K562 (cell line): ENCODE results near the gene RNPEP. TPM values are rescaled to one million over a fixed set of nuclear protein-coding genes. Genes with fewer than 3 reads are reported as not detected.
A peak's percentile ranks its signal among the peaks of the same experiment; 100 is the strongest.

Experiments
- BMI1 ChIP-seq: fragments of 150-350 bp; IDR thresholded peaks from 2 replicates; pipeline ENCODE4 v1.6.1; 2014; ENCODE audit warnings: low read length
- DPF2 ChIP-seq: fragments of 450-650 bp; IDR thresholded peaks from 2 replicates; pipeline ENCODE4 v1.6.1; 2016
- NCOR1 ChIP-seq: fragments of 450-650 bp; IDR thresholded peaks from 2 replicates; pipeline ENCODE4 v1.6.1; 2016; ENCODE audit warnings: mild to moderate bottlenecking, moderate library complexity
- PREB ChIP-seq: sonication (generic); formaldehyde crosslinking; IDR thresholded peaks from 2 replicates; pipeline ENCODE4 v1.8.1; 2023; ENCODE audit warnings: mild to moderate bottlenecking, missing genetic modification reagents
- TAL1 ChIP-seq: fragments of 450-650 bp; IDR thresholded peaks from 2 replicates; pipeline ENCODE4 v1.6.1; 2016; ENCODE audit warnings: mild to moderate bottlenecking
- ZNF146 ChIP-seq: IDR thresholded peaks from one replicate; pipeline ENCODE4 v1.6.1; 2018; ENCODE audit warnings: missing compliant biosample characterization; ENCODE audit not compliant: unreplicated experiment
- ZNF197 ChIP-seq: fragments of 200-800 bp; sonication (Bioruptor generic); IDR thresholded peaks from 2 replicates; pipeline ENCODE4 v1.6.1; 2016; ENCODE audit warnings: low read depth, missing genetic modification characterization, missing compliant biosample characterization
- ZNF24 ChIP-seq: fragments of 450-650 bp; IDR thresholded peaks from 2 replicates; pipeline ENCODE4 v1.6.1; 2016
- ZNF311 ChIP-seq: fragments of 250-450 bp; sonication (Bioruptor Pico); IDR thresholded peaks from 2 replicates; pipeline ENCODE4 v1.4.0; 2020; ENCODE audit warnings: mild to moderate bottlenecking, moderate library complexity
- polyA plus RNA-seq, 8 experiments: library from polyadenylated mRNA; depleted of rRNA in 4 of 8; stranded (reverse) in 5 of 8; unstranded in 3 of 8; fragments of >200 nt; fragmentation: Nextera tagmentation in 2 of 8; fragmentation: Illumina TruSeq in 1 of 8; extraction: Ambion mirVana in 2 of 8; extraction: Trizol in 1 of 8; gene quantifications; 2 replicates each; pipeline versions ENCODE4 v1.2.1 to v1.2.3, GENCODE V29; 2011 to 2014; ENCODE audit warnings: inconsistent platforms in 1 of 8, missing spikeins in 1 of 8
- total RNA-seq, 7 experiments: library from RNA; depleted of rRNA in 6 of 7; stranded (reverse); fragments of >200 nt in 6 of 7; fragmentation: Illumina TruSeq in 2 of 7; extraction: Trizol in 2 of 7; gene quantifications; 2 replicates each; pipeline versions ENCODE4 v1.2.1 to v1.2.3, GENCODE V29; 2011 to 2021; ENCODE audit warnings: low replicate concordance in 1 of 7
- TF ChIP-seq, protein P1 (sequence below): sonication (generic); formaldehyde crosslinking; IDR thresholded peaks from 2 replicates; pipeline ENCODE4 v1.8.0; 2023; ENCODE audit warnings: mild to moderate bottlenecking, missing genetic modification reagents
- TF ChIP-seq, protein P2 (sequence below): sonication (generic); formaldehyde crosslinking; IDR thresholded peaks from 2 replicates; pipeline ENCODE4 v1.8.0; 2022; ENCODE audit warnings: missing genetic modification reagents, mild to moderate bottlenecking, moderate library complexity, borderline replicate concordance
- TF ChIP-seq, protein P3 (sequence below): fragments of 450-650 bp; formaldehyde crosslinking; IDR thresholded peaks from 2 replicates; pipeline ENCODE4 v1.4.0; 2022; ENCODE audit warnings: missing genetic modification characterization
- TF ChIP-seq, protein P4 (sequence below): sonication (generic); formaldehyde crosslinking; IDR thresholded peaks from 2 replicates; pipeline ENCODE4 v1.8.1; 2023; ENCODE audit warnings: missing genetic modification reagents, mild to moderate bottlenecking, borderline replicate concordance
- TF ChIP-seq, protein P5 (sequence below): fragments of 250-450 bp; sonication (Bioruptor Pico); IDR thresholded peaks from 2 replicates; pipeline ENCODE4 v1.4.0; 2020; ENCODE audit warnings: mild to moderate bottlenecking, moderate library complexity

The RNPEP gene
- total and polyA plus RNA-seq, 9 of the 15 experiments (the other 6 are each of a cell fraction or from before 2014, with no cell fraction given), result 27.5 to 131 (median 63.4) TPM

DNA sequence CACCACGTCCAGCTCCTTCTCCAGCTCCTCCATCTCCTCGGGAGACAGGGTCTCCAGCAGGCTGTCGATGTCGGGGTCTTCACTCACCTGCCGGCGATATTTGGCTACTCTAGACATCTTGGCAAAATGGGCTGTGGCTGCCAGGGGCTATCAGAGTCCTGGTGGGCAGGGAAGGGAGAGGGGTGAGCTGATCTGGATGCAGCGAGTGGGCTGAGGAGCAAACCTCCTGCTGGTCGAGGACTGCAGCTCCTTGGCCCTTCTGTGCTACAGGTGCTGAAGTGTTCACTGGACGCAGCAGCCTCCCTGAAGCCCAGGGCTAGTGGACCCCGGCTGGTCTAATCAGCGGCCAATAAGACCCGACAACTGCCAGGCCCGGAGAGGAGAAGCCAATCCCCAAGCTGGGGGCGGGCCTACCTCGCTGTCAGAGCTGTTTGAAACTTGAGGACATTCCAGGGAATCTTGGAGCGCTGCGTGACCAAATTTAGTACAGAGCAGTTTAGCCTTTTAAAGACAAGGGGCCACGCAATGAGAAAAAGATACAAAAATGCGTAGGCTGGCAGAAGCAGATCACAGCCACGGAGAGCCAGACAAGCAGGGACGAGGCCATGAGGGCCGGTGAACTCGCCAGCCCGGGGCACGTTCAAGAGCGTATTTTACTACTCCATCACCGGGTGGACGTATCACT is 36.1 kb upstream of the RNPEP start, which contains the start of gene LMOD1 (continued):
- TF ChIP-seq, protein P1, sequence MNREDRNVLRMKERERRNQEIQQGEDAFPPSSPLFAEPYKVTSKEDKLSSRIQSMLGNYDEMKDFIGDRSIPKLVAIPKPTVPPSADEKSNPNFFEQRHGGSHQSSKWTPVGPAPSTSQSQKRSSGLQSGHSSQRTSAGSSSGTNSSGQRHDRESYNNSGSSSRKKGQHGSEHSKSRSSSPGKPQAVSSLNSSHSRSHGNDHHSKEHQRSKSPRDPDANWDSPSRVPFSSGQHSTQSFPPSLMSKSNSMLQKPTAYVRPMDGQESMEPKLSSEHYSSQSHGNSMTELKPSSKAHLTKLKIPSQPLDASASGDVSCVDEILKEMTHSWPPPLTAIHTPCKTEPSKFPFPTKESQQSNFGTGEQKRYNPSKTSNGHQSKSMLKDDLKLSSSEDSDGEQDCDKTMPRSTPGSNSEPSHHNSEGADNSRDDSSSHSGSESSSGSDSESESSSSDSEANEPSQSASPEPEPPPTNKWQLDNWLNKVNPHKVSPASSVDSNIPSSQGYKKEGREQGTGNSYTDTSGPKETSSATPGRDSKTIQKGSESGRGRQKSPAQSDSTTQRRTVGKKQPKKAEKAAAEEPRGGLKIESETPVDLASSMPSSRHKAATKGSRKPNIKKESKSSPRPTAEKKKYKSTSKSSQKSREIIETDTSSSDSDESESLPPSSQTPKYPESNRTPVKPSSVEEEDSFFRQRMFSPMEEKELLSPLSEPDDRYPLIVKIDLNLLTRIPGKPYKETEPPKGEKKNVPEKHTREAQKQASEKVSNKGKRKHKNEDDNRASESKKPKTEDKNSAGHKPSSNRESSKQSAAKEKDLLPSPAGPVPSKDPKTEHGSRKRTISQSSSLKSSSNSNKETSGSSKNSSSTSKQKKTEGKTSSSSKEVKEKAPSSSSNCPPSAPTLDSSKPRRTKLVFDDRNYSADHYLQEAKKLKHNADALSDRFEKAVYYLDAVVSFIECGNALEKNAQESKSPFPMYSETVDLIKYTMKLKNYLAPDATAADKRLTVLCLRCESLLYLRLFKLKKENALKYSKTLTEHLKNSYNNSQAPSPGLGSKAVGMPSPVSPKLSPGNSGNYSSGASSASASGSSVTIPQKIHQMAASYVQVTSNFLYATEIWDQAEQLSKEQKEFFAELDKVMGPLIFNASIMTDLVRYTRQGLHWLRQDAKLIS (CRISPR knock-in tag), result no peak
- no peak for TF ChIP-seq ZNF197 (CRISPR knock-in tag)
- TF ChIP-seq, protein P2, sequence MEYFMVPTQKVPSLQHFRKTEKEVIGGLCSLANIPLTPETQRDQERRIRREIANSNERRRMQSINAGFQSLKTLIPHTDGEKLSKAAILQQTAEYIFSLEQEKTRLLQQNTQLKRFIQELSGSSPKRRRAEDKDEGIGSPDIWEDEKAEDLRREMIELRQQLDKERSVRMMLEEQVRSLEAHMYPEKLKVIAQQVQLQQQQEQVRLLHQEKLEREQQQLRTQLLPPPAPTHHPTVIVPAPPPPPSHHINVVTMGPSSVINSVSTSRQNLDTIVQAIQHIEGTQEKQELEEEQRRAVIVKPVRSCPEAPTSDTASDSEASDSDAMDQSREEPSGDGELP (CRISPR knock-in tag), result peak; percentile 55; the same call in 1 of the 2 replicates
- TF ChIP-seq, protein P3, sequence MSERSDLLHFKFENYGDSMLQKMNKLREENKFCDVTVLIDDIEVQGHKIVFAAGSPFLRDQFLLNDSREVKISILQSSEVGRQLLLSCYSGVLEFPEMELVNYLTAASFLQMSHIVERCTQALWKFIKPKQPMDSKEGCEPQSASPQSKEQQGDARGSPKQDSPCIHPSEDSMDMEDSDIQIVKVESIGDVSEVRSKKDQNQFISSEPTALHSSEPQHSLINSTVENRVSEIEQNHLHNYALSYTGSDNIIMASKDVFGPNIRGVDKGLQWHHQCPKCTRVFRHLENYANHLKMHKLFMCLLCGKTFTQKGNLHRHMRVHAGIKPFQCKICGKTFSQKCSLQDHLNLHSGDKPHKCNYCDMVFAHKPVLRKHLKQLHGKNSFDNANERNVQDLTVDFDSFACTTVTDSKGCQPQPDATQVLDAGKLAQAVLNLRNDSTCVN (CRISPR knock-in tag), result no peak
- TF ChIP-seq ZNF311 (CRISPR knock-in tag), result no peak
- TF ChIP-seq, protein P4, sequence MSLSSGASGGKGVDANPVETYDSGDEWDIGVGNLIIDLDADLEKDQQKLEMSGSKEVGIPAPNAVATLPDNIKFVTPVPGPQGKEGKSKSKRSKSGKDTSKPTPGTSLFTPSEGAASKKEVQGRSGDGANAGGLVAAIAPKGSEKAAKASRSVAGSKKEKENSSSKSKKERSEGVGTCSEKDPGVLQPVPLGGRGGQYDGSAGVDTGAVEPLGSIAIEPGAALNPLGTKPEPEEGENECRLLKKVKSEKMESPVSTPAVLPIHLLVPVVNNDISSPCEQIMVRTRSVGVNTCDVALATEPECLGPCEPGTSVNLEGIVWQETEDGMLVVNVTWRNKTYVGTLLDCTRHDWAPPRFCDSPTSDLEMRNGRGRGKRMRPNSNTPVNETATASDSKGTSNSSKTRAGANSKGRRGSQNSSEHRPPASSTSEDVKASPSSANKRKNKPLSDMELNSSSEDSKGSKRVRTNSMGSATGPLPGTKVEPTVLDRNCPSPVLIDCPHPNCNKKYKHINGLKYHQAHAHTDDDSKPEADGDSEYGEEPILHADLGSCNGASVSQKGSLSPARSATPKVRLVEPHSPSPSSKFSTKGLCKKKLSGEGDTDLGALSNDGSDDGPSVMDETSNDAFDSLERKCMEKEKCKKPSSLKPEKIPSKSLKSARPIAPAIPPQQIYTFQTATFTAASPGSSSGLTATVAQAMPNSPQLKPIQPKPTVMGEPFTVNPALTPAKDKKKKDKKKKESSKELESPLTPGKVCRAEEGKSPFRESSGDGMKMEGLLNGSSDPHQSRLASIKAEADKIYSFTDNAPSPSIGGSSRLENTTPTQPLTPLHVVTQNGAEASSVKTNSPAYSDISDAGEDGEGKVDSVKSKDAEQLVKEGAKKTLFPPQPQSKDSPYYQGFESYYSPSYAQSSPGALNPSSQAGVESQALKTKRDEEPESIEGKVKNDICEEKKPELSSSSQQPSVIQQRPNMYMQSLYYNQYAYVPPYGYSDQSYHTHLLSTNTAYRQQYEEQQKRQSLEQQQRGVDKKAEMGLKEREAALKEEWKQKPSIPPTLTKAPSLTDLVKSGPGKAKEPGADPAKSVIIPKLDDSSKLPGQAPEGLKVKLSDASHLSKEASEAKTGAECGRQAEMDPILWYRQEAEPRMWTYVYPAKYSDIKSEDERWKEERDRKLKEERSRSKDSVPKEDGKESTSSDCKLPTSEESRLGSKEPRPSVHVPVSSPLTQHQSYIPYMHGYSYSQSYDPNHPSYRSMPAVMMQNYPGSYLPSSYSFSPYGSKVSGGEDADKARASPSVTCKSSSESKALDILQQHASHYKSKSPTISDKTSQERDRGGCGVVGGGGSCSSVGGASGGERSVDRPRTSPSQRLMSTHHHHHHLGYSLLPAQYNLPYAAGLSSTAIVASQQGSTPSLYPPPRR (CRISPR knock-in tag), result no peak
- no peak for TF ChIP-seq BMI1
- 0 out of 2 replicates have a peak, but pooled peaks have one; percentile 22 for TF ChIP-seq DPF2
- TF ChIP-seq, protein P5, sequence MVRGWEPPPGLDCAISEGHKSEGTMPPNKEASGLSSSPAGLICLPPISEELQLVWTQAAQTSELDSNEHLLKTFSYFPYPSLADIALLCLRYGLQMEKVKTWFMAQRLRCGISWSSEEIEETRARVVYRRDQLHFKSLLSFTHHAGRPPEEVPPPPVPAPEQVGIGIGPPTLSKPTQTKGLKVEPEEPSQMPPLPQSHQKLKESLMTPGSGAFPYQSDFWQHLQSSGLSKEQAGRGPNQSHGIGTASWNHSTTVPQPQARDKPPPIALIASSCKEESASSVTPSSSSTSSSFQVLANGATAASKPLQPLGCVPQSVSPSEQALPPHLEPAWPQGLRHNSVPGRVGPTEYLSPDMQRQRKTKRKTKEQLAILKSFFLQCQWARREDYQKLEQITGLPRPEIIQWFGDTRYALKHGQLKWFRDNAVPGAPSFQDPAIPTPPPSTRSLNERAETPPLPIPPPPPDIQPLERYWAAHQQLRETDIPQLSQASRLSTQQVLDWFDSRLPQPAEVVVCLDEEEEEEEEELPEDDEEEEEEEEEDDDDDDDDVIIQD (CRISPR knock-in tag), result no peak
- peak; percentile 39; the same call in 1 of the 2 replicates for TF ChIP-seq PREB (CRISPR knock-in tag)
- no peak for TF ChIP-seq TAL1
- no peak for TF ChIP-seq NCOR1
- TF ChIP-seq ZNF146 (CRISPR knock-in tag), result no peak
- no peak for TF ChIP-seq ZNF24
